ENCODE data around the gene OOSP1. TPM values are rescaled to one million over a fixed set of nuclear protein-coding genes. Genes with fewer than 3 reads are reported as not detected.
"Not testable (repeated sequence)": the region's sequence is repeated elsewhere in the genome, so short reads cannot be mapped to it uniquely, and the experiment has no call there.

The OOSP1 gene, protein sequence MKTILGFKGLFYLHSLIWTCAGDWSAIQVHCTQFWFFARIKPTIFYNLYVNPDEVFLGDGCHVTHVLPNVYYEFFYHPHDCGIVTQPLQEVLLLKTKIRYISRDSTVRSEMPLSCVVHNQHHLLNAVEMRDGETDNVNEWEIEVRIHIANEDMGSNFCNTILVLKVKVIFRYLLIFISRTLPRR
- total RNA-seq (2014; rRNA removed; shearing (Covaris generic)) = not detected in 2 replicates
- polyA plus RNA-seq (2015; cell fraction: cytosol; rRNA removed) = not detected in 2 replicates
- not detected in 2 replicates for polyA plus RNA-seq (2015; cell fraction: nucleus; rRNA removed)

DNA sequence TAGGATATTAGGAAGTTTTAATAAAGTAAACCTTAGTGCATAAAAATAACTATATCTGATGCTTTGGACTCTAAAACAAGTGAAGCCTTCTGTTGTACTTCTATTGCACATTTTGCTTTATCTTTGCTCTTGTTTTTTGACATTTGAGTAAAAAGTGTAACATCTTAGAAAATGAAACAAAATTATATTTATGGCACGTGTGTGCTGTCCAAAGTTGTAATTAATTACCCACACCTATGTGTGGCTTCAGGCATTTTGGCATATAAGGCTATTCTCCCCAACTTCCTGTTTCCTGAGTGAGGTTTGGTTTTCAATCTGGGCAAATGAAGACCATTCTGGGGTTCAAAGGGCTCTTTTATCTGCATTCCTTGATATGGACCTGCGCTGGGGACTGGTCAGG, at the start of gene OOSP1:
Gene OOSP1, plus strand, starts transcription at position 301 of the 400 bp plus-strand sequence. Its CDS starts 23 bp downstream, at position 324.
- DNase-seq (ENCODE audit: low read depth) = no peak

DNA sequence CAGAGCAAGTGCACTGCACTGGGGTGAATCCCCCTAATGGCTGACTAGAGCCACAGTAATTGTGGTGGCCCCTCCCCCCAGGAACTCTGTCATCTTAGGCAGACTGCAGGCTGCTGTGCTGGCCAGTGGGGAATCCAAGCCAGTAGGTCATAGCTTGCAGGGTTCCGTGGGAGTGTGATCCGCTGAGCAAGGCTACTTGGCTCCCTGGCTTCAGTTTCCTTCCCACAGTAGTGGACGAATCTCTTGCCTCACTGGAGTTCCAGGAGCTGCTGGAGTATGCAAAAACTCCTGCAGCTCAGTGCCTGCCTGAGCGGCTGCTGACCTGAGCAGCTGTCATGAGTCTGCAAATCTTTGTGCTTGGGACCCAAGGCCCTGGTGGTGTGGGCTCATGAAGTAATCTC, 46.5 kb upstream of the OOSP1 start:
- DNase-seq (ENCODE audit: low read depth) = peak; percentile 59

DNA sequence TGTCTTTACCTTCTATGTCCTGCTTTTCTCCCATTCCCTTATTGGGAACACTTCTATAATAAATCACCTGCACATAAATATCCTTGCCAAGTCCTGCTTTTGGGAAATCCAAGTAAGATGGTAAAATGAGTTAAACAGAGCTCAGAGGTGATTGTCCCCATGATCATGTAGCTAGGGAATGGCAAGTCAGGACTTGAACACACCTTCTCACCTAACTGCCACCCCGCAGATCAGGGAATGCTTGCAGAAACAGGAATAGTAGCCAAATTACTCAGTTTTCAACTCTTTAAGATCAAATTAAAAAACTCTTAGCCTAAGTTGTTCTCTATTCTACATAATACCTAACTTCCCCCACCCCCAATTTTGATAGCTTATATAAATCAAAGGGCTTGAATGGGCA, 43.6 kb upstream of the OOSP1 start:
- DNase-seq (ENCODE audit: low read depth) = no peak

DNA sequence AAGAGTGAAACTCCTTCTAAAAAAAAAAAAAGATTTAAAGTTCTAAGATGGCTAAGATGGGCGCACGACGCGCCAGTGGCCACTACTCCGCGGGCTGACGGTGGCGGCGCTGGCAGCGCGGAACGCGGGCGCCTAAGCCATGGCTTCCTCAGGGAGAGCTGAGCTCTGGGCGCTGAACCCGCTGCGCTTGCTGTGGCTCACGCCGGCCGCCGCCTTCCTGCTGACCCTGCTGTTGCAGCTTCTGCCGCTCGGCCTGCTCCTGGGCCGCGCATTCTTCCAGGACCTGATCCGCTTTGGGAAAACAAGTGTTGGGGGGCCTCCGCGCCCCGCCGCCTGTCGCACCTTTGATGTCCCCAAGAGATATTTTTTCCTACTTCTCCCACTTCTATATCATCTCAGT, 40.2 kb upstream of the OOSP1 start:
- no peak for DNase-seq (ENCODE audit: low read depth)

DNA sequence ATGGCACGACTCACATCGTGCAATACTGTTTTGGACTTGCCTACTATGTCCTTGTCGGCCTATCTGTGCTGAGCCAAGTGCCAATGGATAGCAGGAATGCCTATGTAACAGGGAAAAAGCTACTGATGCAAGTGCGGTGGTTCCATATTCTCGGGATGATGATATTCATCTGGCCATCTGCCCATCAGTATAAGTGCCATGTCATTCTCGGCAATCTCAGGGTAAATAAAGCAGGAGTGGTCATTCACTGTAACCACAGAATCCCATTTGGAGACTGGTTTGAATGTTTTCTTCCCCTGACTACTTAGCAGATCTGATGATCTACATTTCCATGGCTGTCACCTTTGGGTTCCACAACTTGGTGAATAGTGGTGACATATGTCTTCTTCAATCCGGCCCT, 39.6 kb upstream of the OOSP1 start:
- peak; percentile 39 for DNase-seq (ENCODE audit: low read depth)

DNA sequence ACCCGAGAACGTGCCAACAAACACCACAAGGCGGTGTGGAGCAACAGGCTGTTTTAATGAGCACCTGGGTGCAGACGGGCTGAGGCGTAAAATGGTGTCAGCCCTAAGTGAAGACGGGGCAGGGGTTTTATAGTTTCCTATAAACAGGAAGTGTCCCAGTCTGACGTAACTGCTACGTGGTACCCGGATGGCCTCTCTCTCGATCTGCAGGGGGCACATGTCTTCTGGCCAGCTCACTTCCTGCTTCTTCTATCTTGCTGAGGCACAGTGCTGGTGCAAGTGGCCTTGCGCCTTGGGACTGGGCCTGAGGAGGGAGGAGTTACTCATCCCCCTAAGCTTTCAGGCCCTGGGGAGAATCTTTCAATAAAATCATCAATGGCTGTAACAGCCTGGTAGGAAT, 38.7 kb upstream of the OOSP1 start:
- DNase-seq (ENCODE audit: low read depth) = peak; percentile 82

DNA sequence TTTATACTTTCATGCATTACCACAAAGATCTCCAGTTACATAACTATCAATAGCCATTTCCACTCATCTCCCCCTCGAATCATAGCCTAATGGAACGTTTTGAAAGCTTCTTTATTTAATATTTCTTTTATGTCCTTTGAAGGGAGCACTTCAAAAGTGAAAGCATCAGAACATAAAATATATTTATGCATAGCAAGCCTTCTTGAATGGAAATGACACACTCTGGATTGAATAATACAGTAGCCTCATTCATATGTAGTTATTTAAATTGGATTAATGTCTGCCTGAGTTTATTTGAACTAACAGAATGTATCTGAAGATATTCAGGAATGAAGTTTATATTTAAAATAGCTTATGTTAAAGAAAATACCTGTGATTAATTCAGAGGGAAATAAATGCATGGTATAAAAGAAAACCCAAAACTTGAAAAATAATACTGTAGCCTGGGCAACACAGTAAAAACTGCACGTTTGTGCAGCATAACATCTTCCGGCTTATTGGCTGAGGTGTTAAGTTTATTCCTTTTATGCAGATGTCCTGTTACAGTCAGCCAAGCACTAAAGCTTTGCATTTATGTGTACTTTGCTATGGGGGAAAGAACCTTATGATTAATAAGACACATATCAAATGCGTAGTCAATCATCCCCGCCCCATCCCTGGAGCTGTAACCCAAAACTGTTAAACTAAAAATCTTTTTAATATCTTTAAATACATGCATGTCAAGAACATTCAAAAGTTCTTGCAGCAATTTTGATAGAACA, 37.7 kb upstream of the OOSP1 start:
- no peak for DNase-seq (ENCODE audit: low read depth)

DNA sequence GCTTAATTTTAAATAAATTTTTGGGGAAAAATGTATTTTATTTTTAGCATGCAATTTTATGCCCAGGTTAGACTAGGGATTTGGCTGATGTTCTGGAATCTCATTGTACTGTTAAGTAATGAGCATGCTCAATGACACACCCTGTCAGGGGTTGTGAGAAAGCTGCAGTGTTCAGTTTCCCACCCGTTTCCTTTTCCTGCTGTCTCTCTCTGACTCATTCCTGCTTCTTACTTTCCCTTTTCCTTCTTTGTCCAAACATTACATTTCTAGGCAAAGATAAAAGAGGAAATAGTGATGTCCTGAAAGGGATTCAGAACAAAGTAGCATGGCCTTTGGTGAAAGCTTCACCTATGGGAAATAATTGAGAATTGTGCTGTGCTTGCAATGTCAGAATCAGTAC, 36.9 kb upstream of the OOSP1 start:
- DNase-seq (ENCODE audit: low read depth) = peak; percentile 97

DNA sequence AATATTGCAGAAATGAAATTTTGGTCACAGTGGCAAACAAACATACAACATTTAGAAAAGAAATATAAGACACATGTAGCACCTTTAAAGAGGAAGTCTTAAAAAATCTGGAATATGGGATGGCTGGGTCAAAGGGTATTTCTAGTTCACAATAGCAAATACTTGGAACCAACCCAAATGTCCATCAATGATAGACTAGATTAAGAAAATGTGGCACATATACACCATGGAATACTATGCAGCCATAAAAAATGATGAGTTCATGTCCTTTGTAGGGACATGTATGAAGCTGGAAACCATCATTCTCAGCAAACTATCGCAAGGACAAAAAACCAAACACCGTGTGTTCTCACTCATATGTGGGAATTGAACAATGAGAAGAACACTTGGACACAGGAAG, 34.7 kb upstream of the OOSP1 start:
- DNase-seq (ENCODE audit: low read depth) = not testable (repeated sequence)

DNA sequence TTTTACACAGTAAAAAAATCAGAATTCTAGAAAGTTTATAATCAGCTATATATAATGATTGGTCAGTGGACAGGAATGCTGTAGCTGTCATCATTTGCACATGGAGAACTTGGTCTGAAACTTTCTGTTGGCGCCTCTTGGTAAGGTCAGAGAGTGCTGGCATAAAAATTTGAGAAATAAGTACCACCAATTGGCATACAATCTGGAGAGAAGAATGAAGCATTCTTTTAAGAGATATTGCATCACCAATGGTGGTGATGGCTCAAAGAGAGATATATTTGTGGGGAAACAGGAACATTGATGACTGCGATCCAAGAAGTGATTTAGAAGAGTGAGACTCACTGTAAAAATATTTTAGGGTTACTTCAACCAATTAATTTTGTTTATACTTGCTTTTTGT, 19.8 kb upstream of the OOSP1 start:
- DNase-seq (ENCODE audit: low read depth) = peak; percentile 22

DNA sequence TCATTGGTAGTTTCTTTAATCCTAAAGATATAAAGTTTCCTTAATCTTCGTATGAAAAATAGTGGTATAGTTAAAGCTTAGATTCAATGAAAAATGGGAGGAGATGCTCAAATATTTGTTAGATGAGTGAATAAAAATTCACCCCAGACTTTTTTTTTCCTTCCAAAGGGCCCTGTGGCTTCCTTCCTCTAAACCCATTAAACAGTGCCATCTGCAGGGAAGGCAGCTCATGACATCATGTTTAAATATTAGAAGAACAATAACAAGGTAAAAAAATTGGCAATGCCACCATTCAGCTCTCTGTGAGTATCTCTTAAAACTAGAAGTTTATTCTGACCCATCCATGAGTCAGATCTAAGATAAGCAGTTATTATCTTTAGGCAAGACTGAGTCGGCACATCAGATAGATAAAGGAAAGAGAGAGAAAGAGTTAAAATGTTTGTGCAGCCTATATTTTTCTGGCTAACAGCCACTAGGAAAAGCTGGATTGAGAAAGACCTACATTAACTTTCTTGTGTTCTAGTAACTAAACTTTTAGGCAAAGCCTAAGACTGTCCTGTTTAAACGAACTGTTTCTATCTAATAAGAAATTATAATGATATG, 19.1 kb upstream of the OOSP1 start:
- DNase-seq (ENCODE audit: low read depth) = peak; percentile 63

DNA sequence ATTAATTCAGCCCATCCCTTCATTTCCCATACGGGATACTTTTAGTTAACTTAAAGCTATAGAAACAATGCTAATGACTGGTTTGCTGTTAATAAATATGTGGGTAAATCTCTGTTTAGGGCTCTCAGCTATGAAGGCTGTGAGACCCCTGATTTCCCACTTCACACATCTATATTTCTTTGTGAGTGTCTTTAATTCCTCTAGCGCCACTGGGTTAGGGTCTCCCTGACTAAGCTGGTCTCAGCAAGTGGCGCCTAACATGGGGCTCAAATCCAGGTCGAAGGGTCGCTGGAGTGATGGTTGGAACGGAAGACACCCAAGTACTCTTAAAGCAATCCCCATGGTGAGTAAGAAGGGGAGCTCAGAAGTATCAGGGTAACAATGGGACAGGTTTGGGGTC, 14.4 kb upstream of the OOSP1 start:
- DNase-seq (ENCODE audit: low read depth) = no peak

DNA sequence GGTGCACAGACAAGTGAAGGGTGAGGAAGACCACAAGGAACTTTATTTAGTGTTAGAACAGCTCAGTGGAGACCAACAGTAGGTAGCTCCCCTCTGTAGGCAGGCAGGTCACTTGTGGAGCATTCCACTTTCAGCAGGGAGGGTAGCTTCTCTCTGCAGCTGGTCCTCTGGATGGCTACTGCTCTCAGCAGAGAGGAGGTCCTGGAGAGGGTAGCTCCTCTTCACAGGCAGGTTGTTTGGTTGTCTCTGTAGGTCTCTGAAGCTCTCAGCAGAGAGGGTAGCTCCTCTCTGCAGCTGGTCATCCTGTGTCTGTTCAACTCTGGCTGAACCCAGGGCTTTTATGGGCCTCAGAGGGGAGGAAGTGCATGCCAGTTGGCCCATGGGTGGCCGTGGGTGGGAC, 6.5 kb upstream of the OOSP1 start:
- no peak for DNase-seq (ENCODE audit: low read depth)

DNA sequence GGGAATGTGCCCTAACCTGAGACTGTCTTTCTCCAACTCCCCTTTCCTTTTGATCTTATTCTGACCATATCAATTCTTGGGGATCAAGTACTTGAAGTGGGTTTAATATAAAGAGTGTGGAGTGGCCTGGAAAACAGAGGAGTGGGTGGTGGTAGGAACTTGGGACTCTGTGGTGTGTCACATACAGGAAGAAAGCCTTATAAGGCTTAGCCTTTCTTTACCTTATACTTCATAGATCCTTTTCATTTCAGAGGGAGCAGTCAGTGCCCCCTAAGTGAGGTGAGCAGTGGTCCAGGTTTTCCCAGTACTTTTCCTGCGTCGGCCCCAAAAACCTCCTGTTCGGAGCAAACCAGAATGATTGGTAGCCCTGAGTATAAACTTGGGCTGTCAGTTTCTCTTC, 486 bp downstream of the OOSP1 start:
- DNase-seq (ENCODE audit: low read depth) = no peak

DNA sequence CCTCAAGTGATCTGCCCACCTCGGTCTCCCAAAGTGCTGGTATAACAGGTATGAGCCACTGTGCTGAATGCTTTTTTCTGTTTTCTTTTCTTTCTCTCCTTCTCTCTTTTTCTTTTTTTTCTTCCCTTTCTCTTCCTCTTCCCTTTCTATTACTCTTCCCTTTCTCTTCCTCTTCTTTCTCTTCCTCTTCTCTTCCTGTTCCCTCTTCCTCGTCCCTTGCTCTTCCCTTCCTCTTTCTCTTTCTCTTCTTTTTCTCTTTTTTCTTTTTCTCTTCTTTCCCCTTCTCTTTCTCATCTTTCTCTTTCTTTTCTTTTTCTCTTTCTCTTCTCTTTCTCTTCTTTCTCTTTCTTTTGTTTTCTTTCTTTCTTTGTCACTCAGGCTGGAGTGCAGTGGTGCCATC, 1.2 kb downstream of the OOSP1 start:
- DNase-seq (ENCODE audit: low read depth) = no peak

DNA sequence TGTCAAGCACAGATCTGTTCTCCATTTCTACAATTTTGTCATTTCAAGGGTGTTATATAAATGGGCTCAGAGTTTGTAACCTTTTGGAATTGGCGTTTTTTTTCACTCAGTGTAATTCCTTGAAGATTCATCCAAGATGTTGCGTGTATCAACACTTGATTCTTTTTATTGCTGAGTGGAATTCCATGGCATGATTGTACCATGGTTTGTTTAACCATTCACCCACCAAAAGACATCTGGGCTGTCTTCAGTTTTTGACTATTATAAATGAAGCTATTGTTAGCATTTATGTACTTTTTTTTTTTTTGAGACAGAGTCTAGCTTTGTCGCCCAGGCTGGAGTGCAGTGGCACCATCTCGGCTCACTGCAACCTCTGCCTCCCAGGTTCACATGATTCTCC, 2.9 kb downstream of the OOSP1 start:
- no peak for DNase-seq (ENCODE audit: low read depth)

DNA sequence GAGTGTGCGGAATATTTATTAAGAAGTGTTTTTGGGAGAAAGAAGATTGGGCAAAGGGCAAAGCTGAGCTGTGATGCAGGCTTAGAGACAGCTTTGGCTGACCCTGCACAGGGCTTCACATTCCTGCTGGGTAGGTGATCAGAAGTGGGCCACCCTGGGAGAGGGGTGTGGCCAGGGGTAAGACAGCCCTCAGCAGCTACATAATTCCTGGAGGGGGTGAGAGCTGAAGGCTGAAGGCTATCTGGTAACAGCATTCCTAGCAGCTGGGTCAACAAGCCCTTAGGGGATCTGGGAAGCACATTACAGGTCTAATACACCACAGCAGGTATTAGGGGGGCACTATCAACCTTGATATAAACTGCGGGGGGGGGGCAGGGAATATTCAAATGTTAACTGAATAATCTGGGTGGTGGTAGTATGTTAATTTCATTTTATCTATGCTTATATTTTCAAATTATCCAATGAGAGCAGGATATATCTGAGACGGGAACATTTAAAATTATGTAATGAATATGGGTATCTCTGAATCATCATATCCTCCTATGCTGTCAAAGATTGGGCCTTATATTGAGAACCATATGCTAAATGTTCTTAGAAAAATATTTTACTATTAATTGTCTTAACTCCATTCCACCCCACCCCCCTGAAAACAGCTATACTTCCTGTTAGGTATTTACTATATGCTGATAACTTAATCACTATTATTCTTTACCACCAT, 5.9 kb downstream of the OOSP1 start:
- DNase-seq (ENCODE audit: low read depth) = no peak

DNA sequence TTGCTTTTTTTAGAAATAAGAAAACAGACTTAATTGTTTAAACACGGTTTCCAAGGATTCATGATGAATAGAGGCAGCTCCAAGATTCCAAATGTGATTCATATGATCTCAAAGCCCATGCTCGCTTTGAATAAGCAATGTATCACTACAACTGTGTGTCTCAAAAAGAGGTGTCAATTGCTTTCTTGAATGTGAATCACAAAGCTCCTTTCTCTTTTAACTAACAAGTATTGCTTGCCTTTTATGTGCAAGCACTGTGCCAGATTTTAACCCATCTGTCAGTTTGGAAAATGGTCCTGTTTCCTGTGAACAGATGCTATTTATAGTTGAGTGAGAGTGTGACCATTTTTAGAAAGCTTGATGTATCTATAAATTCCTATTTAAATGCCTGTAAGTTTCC, 6.5 kb downstream of the OOSP1 start:
- DNase-seq (ENCODE audit: low read depth) = no peak

DNA sequence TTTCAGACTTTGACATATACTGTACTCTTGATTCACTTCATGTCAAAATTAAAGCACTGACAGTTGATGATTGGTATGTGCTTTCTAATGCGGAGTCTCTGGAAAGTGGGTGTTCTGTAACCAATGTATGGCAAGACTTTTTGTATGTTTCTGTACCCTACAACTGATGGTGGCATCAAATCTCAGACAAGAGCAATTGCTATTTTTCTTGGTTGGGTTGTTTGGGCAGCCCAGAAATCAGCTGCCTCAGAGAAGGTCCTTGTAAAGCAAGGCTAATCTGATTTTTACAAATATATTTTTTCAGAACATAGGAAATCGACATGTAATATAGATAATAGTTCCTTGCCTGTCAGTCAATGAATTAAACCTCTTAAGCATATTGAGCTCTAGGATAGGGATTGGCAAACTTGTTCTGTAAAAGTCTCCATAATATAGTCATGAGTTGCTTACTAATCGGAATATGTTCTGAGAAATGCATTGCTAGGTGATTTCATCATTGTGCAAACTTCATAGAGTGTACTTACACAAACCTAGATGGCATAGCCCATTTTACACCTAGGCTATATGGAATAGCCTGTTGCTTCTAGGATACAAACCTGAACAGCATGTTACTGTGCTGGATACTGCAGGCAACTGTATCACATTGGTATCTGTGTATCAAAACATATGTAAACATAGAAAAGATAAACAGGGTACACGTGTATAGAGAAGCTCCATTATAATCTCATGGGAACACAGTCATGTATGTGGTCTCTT, 15.4 kb downstream of the OOSP1 start:
- DNase-seq (ENCODE audit: low read depth) = no peak

DNA sequence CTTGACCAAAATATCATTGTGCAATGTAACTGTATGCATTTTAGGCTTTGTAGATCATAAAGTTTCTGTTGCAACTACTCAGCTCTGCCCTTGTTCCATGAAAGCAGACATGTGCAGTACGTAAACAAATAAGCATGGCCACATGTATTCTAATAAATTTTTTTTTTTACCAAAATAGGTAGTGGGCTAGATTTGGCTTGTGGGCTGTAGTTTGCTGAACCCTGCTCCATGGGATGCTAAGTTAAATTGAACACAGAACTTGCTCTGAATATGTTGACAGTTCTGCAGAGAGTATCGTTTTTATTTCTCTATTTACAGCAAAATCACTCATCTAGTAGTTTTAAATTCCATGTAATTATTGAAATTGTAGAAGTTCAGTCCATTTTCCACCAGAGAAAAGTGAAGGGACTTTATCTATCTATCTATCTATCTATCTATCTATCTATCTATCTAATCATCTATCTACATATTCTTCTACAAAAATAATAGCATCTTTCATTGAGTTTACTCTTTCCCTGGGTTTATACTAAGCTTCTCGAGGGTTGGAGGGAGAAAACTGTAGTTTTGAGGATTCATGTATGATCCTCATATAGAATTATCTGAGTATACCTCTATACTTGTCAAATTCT, 16.1 kb downstream of the OOSP1 start:
- no peak for DNase-seq (ENCODE audit: low read depth)

DNA sequence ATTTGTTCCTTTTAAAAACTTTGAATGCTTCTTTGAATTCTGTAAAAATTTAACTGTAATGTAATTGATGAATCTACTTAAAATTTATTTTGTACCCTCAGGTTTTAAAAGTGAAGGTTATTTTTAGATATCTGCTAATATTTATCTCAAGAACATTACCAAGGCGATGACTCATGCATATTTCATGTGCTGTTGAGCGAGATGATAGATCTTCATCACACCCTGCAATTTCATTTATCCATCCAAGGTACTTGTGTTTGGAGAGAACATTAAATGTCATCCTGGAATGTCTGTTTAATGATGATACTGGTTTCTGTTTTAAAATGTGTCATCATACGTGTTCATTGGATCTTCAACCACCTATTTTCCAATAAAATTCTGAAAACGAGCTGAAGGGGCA, 18.9 kb downstream of the OOSP1 start:
- peak; percentile 8 for DNase-seq (ENCODE audit: low read depth)

Measured in HT1080 (cell line).